ENCODE measurements around the gene RCOR2. TPM values are rescaled to one million over a fixed set of nuclear protein-coding genes. Genes with fewer than 3 reads are reported as not detected.
"Not testable (repeated sequence)": the region's sequence is repeated elsewhere in the genome, so short reads cannot be mapped to it uniquely, and the experiment has no call there.

RCOR2 gene
- 17.2 and 17.9 TPM in 2 replicates for total RNA-seq (2014; rRNA removed; shearing (Covaris generic))

DNA sequence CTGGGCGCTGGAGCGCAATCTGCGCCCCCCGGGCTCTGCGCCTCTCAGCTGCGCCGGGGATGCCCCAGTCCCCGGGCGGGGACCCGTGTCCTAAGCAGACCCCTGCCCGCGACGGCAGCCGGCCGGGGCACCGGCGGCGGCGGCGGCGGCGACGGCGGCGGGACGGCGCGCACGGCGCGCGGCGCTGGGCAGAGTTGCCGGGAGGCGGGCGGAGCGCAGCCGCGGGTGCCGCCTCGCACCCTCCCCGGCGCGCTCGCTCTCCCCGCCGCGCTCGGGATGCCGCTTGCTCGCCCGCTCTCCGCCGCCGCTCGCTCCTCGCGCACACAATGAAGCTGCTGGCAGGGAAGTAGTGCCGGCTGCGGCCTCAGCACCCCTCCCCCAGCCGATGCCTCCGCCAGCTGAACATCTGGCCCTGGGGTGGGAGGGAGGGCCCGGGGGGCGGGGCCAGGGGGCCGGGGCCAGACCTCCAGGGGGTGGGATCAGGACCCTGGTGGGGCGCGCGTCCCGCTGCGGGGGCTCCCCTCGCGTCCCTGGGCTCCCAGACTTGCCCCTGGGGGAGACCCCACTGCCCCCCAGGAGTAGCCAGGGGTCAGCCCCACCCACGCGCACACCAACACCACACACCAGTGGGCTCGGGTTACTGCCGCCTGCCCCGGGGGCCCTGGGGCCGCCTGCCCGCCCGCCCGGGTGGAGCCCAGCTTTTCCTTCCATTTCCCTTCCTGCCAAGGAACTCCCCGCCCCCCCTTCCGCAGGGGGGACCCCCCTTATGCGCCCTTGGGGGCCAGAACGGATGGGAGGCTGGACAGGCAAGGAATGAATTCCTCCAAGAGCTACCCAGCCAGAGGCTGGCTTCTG, at the start of gene RCOR2:
RCOR2 (minus strand) TSS at position 328 of the 855 bp plus-strand sequence. CDS start 708 bp downstream, outside the sequence.
- Histone ChIP-seq H3K36me3 (no peaks in the 10 kb centered on the region; the same call in 1 of the 2 replicates), H3K4me3 (peak within 1 kb of the TSS; percentile 73), H3K27ac (peak within 1 kb of the TSS; percentile 89), H3K9me3 (replicated peaks) (no peaks in the 10 kb centered on the region), H3K4me1 (peaks cover 11% of the 10 kb centered on the region), H3K27me3 (no peaks in the 10 kb centered on the region)
- peak; percentile 89 to 90 for DNase-seq

DNA sequence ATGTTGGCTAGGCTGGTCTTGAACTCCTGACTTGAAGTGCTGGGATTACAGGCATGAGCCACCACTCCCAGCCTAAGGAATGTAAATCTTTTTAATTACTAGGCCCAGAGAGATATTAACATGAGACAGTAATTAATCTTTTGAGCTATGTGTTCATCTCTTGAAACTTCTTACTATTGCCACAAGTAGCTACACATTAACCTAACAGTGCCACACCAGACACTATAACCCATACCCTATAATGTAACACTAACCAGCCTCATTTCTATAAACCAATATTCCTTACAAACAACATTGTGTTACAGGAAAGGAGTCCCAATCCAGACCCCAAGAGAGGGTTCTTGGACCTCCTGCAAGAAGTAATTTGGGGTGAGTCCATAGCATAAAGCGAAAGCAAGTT, 49.5 kb upstream of the RCOR2 start:
- H3K36me3 ChIP-seq = no peaks in the 10 kb centered on the region
- H3K9me3 ChIP-seq (replicated peaks) = no peaks in the 10 kb centered on the region
- no peak overlapping the region for H3K27ac ChIP-seq
- H3K4me3 ChIP-seq = no peak overlapping the region
- H3K27me3 ChIP-seq = no peaks in the 10 kb centered on the region
- peaks cover 10% of the 10 kb centered on the region for H3K4me1 ChIP-seq
- no peak for DNase-seq

DNA sequence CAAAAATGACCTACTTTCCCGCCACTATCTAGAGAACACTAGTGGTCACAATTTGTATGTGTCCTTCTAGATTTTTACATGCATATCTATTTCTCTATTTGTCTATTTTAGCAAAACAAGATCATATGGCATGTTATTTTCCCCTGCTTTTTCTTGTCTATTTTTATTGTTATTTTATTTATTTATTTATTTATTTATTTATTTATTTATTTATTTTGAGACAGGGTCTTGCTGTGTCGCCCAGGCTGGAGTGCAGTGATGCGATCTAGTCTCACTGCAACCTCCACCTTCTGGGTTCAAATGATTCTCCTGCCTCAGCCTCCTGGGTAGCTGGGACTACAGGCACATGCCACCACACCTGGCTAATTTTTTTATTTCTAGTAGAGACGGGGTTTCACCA, 46.9 kb upstream of the RCOR2 start:
- not testable (repeated sequence) for H3K36me3 ChIP-seq; H3K4me3 ChIP-seq; H3K9me3 ChIP-seq (replicated peaks); H3K27me3 ChIP-seq; DNase-seq; H3K27ac ChIP-seq
- H3K4me1 ChIP-seq = peaks cover 21% of the 10 kb centered on the region

DNA sequence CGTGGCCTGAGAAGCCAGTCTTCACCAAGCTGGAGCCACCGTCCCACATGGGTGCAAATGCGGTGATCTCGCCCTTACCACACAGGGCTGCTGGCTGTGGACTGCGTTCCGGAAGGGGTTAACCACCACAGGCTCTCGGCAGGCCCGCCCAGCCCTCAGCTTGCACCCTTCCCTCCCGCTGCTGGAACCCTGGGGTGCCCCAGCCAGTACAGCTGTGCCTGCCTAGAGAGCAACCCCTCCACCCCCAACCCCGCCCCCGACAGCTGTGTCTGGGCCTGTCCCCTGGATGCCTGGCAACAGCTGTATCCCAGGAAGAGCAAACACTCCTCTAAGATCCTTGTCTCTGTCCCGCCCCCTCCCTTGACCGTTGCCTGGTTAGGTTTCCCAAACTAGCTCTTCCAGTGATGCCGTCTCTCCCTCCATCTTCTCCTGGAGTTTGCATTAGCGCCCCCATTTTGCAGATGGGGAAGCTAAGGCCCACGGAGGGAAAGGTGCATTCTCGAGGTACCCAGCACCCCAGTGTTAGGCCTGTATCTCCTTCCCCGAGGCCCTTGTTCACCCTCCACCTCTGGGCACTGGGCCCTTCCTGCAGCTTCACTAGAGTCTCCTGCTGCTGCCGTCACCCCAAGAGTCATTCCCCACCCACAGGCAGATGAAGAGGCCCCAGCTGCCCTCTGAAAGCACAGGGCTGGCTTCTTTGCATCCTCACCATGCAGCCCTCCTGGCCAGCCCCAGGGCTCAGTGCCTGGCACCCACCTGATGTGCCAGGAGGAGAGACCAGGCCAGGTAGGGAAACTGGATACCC, 44.8 kb upstream of the RCOR2 start:
- H3K9me3 ChIP-seq (replicated peaks) = no peaks in the 10 kb centered on the region
- H3K4me1 ChIP-seq = peaks cover 21% of the 10 kb centered on the region
- peak overlapping the region; percentile 62 for H3K27ac ChIP-seq
- DNase-seq = peak; percentile 98 to 99
- no peak overlapping the region for H3K4me3 ChIP-seq
- no peaks in the 10 kb centered on the region for H3K36me3 ChIP-seq
- H3K27me3 ChIP-seq = no peaks in the 10 kb centered on the region

DNA sequence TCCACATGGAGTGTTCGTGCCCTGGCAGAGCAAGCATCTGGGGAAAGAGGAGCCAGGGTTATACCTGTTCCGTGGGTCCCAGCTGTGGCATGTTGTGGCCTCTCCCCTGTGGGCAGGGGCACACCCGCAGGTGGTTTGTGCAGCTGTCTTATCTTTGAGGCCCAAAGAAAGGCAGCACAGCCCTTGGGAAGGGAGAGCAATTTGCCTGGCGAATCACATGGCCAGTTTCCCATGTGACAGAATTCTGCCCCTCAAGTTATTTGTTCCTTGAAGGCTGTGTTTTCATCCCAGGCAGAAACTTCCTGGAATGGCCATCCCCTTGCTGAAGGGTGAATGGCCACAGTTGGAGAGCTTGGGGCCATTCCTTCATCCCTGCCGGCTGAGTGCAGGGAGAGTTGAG, 41.0 kb upstream of the RCOR2 start:
- Histone ChIP-seq H3K4me3 (no peak overlapping the region), H3K36me3 (peaks cover 18% of the 10 kb centered on the region), H3K27ac (no peak overlapping the region), H3K4me1 (peaks cover 21% of the 10 kb centered on the region), H3K27me3 (no peaks in the 10 kb centered on the region), H3K9me3 (replicated peaks) (no peaks in the 10 kb centered on the region)
- peak; percentile 52 to 56 for DNase-seq

DNA sequence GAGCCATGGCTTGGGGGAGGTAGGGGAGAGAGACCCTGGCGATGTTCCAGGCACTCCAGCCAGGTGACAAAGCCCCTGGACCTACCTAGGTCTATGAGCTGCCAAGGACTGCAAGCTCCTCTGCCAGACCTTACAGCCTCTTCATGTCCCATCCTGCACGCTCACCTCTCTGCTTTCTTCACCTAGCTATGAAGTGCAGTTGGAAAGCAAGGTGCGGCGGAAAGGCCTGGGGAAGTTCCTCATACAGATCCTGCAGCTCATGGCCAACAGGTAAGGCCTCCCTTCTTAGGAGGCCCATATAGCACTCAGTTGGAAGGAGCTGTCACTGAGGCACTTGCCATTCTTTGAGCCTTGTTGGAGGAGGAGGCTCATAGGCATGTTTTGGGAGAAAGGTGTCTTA, 35.6 kb upstream of the RCOR2 start:
- H3K4me1 ChIP-seq = peaks cover 12% of the 10 kb centered on the region; the same call in 1 of the 2 replicates
- H3K27me3 ChIP-seq = no peaks in the 10 kb centered on the region
- H3K4me3 ChIP-seq = no peak overlapping the region
- DNase-seq = no peak
- H3K9me3 ChIP-seq (replicated peaks) = no peaks in the 10 kb centered on the region
- H3K36me3 ChIP-seq = peaks cover 37% of the 10 kb centered on the region
- H3K27ac ChIP-seq = no peak overlapping the region

DNA sequence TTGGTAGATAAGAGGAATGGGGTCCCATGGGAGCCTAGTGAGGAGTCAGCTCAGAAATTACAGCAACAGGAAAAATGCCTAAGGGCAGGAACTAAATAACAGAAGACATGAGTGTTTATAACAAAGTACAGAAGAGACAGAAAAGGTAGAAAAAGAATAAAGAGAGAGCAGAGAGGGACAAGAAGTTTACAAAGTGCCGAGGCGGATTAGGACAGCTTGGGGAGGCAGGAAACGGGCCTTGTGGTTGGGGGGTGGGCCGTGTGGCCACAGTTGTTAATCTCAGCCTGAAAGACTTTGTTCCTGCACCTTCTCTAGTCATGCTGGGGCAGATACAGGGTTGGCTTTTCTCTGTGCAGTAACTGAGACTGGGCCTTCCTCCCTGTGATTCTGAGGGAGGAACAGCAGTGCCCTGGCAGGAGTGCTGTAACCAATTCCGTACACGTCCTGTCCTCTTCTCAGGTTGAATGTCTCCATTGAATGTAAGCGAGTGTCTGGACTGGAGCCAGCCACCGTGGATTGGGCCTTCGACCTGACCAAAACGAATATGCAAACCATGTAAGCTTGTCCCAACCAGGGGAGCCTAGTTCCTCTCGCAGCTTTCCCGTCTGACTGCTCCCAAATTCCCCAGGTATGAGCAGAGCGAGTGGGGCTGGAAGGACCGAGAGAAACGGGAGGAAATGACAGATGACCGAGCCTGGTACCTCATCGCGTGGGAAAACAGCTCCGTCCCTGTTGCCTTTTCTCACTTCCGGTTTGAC, 35.0 kb upstream of the RCOR2 start:
- Histone ChIP-seq H3K27me3 (no peaks in the 10 kb centered on the region), H3K4me1 (peaks cover 12% of the 10 kb centered on the region; the same call in 1 of the 2 replicates), H3K4me3 (no peak overlapping the region), H3K27ac (0 out of 2 replicates have a peak overlapping the region, but pooled peaks have one; percentile 22), H3K36me3 (peaks cover 38% of the 10 kb centered on the region), H3K9me3 (replicated peaks) (no peaks in the 10 kb centered on the region)
- peak in 1 of 2 experiments; percentile 52 for DNase-seq

DNA sequence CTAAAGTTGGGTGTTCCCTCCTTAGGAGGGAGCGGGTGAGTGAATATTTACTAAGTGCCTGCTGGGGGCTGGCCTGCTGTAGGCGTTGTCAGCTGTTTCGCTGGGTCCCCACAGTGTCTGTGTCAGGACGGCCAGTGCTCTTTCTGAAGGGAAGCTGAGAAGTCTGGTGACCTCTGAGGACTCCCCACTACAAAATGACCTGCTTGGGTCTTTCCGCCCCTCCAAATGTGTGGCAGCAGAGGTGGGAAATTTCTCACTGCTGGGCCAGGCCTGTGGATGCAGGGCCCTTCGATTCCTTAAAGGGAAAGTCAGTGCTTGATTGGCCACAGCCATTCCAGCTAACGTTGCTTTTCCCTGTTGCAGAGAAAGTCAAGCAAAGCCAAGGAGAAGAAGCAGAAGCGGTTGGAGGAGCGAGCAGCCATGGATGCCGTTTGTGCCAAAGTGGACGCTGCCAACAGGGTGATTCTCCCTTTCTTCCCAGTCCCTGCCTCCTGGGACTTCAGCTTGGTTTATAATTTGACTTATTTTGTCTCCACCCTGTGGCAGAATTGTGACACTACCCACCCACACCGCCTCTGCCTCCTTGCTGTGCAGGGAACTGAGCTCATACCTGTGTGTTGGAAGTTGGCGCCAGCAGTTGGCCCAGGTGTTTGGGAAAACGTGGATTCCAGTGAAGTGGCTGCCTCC, 28.7 kb upstream of the RCOR2 start:
- H3K4me1 ChIP-seq = no peaks in the 10 kb centered on the region
- H3K36me3 ChIP-seq = peaks cover 22% of the 10 kb centered on the region
- peak; percentile 60 to 74 for DNase-seq
- H3K27me3 ChIP-seq = no peaks in the 10 kb centered on the region
- no peak overlapping the region for H3K4me3 ChIP-seq
- no peak overlapping the region for H3K27ac ChIP-seq
- no peaks in the 10 kb centered on the region for H3K9me3 ChIP-seq (replicated peaks)

DNA sequence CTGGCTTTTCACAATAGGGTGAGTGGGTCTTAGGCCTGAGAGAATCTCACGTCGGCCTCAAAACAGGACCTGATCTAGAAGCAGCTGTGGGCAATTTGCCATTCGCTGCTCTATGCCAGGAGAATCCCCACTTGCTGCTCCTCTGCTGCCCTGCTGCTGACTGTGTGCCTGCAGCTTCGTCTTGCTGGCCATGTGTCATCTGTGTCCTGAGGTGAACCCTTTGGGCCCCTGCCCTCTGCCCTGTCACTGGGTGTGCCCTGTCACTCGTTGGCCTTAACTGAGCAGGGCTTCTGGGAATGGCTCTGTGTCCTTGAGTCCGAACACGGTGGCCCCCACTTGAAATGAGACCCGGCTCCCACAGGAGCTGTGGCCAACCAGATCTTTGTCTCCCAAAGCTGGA, 28.0 kb upstream of the RCOR2 start:
- no peaks in the 10 kb centered on the region for H3K4me1 ChIP-seq
- no peaks in the 10 kb centered on the region for H3K27me3 ChIP-seq
- H3K4me3 ChIP-seq = no peak overlapping the region
- H3K36me3 ChIP-seq = peaks cover 22% of the 10 kb centered on the region
- DNase-seq = no peak
- H3K27ac ChIP-seq = no peak overlapping the region
- H3K9me3 ChIP-seq (replicated peaks) = no peaks in the 10 kb centered on the region

DNA sequence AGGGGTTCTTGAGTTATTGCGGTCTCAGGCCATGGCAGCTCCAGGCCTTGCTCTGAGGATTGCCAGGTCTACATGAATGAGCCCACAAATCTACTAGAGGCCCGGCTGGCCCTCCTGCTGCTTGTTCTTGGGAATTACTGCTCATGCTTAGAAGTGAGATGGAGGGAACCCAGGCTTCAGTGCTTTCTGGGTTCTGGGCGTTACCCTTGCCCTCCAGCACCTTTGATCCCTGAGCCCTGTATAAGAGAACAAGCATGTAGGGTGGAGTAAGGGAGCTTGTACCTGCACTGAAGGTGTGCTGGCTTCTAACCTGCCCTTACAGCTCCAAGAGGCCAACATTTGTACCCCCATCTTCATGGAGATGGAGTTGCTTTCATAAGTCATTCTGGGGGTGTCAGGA, 25.8 kb upstream of the RCOR2 start:
- no peaks in the 10 kb centered on the region for H3K27me3 ChIP-seq
- no peak overlapping the region for H3K4me3 ChIP-seq
- H3K4me1 ChIP-seq = no peaks in the 10 kb centered on the region
- H3K27ac ChIP-seq = no peak overlapping the region
- no peaks in the 10 kb centered on the region for H3K9me3 ChIP-seq (replicated peaks)
- DNase-seq = no peak
- peaks cover 13% of the 10 kb centered on the region for H3K36me3 ChIP-seq

DNA sequence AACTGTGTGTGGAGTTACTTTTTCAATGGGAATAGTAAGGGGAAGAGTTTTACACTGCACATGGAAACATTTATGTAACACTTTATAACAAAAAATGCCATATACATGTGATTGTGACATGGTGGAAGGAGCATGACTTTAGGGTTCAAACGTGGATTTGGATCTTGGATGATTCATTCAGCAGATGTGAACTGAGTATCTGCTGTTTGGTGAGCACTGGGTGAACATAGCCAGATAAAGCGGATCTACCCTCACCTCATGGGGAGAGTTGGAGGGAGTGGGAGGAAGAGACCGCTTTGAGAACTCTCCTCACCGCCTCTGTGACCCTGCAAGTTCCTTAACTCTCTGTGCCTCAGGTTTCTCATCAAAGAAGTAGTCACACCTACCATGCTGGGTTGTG, 24.9 kb upstream of the RCOR2 start:
- Histone ChIP-seq H3K27me3 (no peaks in the 10 kb centered on the region), H3K4me3 (no peak overlapping the region), H3K9me3 (replicated peaks) (no peaks in the 10 kb centered on the region), H3K27ac (no peak overlapping the region), H3K4me1 (no peaks in the 10 kb centered on the region), H3K36me3 (peaks cover 10% of the 10 kb centered on the region; the same call in 1 of the 2 replicates)
- no peak for DNase-seq

DNA sequence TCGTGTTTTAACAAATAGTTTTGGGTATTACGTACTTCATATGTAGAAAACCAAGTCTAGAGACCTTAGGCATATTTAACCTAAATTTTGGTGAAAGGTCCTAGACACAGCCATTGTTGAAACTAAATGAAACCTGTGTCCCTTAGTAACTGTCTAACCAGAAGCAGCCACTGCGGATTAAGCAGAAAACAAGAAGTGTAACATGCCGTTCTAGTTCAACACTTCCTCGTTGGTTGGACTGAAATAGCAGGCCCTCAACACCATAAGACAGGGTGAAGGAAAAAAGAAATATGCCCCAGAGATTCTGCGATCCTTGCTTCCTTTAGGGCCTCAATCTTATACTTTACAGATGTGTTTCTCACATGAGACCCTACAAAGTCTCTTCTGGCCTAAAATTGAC, 23.8 kb upstream of the RCOR2 start:
- Histone ChIP-seq H3K36me3 (no peaks in the 10 kb centered on the region), H3K27me3 (no peaks in the 10 kb centered on the region), H3K27ac (no peak overlapping the region), H3K9me3 (replicated peaks) (no peaks in the 10 kb centered on the region), H3K4me3 (no peak overlapping the region), H3K4me1 (no peaks in the 10 kb centered on the region)
- DNase-seq = no peak

DNA sequence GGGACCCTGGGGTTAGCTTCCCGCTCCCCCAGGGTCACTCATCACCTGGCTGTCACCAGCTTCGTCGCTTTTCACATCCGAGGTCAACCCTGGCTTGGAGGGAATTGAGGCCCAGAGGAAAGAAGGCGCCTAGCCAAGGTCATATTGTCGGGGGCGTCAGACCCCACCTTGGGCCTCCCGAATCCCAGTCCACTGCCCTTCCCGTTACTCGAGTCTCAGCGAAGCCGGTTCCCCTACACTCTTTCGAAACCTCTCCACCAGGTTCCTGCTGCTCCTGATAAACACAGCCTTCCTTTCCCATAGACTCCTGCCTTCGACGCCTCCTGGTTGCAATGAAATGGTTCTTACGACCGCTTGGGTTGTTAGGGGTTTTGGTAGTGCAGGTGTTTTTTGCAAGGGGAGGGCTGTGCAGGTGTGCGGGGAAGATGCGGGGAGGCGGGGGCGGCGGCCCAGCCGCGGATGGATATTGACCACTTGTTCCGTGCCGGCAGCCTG, 22.5 kb upstream of the RCOR2 start:
- no peaks in the 10 kb centered on the region for H3K9me3 ChIP-seq (replicated peaks)
- H3K4me1 ChIP-seq = peaks cover 4% of the 10 kb centered on the region; the same call in 1 of the 2 replicates
- no peaks in the 10 kb centered on the region for H3K36me3 ChIP-seq
- H3K27me3 ChIP-seq = no peaks in the 10 kb centered on the region
- peak overlapping the region; percentile 60 for H3K27ac ChIP-seq
- H3K4me3 ChIP-seq = peak overlapping the region; percentile 84
- DNase-seq = no peak
